ENCODE data around the gene SNIP1.
A peak's percentile ranks its signal among the peaks of the same experiment; 100 is the strongest.
"Not testable (repeated sequence)": the region's sequence is repeated elsewhere in the genome, so short reads cannot be mapped to it uniquely, and the experiment has no call there.

SNIP1 gene

GRCh38 chr1:37506740-37507139 lies 47.4 kb downstream of the SNIP1 start:
- no peak for DNase-seq

- not testable (repeated sequence) for DNase-seq
Observed at GRCh38 chr1:37502791-37503190, 51.3 kb downstream of the SNIP1 start.

DNA sequence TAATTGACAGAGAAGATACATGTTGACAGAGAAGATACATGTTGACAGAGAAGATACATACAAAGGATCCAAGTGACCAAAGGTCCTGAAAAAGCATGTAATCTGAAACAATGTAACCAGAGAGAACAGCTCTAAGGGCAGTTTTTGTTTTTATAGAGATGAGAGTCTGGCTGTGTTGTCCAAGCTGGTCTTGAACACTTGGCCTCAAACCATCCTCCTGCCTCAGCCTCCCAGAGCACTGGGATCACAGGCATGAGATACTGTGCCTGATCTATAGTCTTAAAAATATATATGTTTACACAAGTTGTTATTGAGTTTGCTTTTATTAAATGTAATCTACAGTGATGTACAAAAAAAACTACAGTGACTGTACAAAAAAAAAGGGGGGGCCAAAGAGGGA lies 52.0 kb downstream of the SNIP1 start:
- DNase-seq: no peak

GRCh38 chr1:37501661-37502060 lies 52.4 kb downstream of the SNIP1 start:
- no peak for DNase-seq

GRCh38 chr1:37498872-37499617 lies 55.0 kb downstream of the SNIP1 start:
- DNase-seq: no peak

GRCh38 chr1:37497832-37498231 lies 56.3 kb downstream of the SNIP1 start:
- no peak for DNase-seq

DNA sequence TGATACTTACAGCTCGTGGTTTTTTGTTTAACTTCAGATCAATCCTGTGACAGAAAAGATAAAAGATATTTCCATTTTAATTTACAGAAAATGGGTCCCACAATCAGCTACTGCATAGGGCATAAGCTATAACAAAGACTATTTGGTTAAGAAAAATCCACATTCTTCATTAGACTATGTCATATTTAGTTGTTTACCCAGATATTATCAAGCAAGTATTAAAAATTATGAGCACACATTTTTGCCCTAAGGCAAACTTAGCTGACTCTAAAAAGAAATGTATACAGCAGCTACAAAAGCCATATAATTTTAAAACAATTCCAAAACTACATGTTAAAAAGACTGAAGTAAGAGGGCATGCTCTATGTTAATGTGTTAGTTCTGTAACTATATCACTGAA lies 58.2 kb downstream of the SNIP1 start:
- DNase-seq: no peak

DNA sequence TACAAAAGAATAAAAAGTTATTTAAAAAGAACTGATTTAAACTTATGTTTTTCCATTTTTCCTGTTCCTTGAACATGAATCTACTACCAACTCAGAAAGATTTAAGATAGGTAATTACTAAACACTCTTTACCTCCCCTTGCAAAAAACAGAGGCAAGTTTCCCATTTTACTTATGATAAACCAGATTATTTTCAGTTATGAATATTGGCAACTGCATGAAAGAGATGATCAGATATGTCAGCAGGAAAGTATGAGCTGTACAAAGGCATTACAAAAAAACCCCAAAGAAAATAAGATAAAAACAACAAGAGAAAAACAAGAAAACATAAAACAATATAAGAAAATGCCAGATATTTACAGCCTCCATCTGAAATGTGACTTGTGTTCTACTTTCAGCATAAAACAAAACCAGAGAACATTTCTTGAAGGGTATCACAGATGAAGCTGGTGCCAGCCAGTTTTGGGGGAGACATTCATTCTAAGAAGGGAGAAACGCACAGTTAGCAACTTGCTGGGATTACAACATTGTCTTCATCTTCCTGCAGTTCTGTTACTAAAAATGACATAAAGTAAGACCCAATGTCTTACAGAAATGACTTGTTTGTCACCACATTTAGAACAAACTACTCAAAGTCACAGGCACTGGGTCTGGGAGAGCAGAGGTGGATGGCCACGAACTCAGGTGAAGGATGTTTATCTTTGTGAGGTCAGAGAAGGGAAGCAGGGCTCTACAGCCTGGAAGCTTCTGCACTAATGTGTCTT lies 60.6 kb downstream of the SNIP1 start:
- DNase-seq: no peak

DNA sequence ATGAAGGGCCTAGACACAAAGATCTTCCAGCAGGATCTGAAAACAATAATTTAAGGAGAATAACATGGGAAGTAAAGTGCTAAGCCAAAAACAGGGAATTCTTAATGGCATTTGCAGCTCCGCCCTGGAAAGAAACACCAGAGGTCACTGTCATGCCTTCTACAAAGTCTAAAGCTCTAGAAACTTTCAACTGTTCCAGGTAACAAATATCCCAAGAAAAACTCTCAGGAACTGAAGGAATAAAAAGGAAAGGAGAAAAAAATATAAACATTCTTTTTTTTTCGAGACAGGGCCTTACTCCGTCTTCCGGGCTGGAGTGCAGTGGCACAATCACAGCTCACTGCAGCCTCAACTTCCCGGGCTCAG lies 66.5 kb downstream of the SNIP1 start:
- DNase-seq: no peak

DNA sequence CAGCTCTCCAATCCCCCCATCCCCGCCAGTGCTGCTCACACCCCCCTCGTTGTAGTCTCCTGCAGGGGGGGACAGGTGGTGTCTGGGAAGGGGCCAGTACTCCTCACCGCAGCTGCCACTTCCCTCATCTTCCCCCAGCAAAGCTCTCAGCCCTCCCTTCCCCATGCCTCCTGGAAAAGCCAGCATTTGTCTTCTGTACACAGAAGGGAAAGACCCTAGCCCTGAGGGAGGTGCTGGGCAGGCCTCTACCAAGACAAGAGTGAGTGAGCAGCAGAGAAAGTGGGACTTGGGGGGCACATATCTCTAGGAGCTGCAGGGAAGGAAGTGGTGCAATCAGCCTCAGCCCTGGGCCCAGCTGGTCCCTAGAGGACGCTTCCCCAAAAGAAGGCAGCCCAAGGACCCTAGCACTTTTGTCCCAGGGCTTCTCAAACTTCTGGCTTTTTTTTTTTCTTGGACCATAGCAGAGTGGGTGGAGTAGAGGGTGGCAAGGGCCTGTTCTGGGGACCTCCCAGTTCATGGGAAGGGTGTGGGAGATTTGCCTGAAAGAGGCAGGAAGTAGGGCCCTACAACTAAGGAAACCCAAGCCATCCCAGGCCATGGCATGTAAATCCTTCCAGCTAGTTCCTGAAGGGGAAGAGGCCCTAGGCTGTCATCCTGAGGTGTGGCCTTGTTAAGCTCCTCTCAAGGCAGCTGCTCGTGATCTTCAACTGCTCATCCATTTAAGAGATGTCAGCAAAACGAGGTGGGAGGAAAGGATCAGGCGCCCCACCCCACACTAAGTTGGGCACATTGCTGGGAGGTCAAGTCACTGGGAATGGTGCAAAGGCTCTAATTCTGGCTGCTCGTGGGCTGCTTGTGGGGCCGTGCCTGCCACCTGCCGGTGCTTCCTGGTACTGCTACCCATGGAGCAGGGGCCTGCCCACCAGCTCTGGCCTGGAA lies 67.1 kb downstream of the SNIP1 start:
- DNase-seq: peak; percentile 86

DNA sequence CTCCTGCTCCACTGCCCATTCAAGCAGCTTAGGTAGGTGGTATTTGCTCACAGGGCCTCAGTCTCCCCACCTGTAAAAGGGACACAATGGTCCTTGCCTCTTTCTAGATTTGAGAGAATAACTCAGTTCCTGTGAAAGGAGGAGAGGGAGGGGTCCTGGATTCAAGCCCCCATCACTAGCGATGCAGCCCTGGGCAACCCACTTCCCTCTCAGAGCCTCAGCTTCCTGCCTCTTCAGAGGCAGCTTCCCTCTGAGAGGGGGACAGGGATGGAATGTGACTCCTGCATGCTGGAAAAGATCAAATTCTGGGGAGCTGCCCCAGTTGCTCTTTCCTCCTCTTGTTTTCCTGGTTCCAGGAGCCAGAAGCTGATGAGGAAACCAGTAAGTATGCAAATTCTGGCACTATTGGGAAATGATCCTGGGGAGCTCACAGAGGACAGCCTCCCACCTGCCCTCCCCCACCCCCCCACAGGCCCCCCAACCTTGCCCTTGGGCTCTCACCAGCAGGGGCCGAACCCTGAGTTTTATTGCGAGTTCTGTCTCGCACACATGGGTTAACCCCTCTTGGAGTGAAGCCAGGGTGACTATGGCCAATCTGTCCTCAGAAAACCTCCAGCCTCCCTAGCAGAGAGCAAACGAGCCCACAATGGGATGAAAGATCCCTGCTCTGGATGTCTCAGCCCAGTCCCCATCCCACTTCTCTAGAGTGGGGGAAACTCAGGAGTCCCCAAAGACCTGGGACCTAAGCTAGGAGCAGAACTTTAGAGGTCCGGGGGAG lies 68.0 kb downstream of the SNIP1 start:
- DNase-seq: no peak

Measured in eye (tissue), 1 donor.